RWPE1 (cell line): ENCODE measurements around the gene FNDC3A.
"Not testable (repeated sequence)": the region's sequence is repeated elsewhere in the genome, so short reads cannot be mapped to it uniquely, and the experiment has no call there.

ENCODE experiments used
- CTCF ChIA-PET: fragments of 350-600 bp; sonication (Branson Sonifier 250); formaldehyde crosslinking; extraction: SDS; loops from one replicate; lab custom pipeline; 2021; lab: Yijun Ruan, JAX
- POLR2A ChIA-PET: fragments of 400-600 bp; formaldehyde crosslinking; extraction: SDS; loops from one replicate; lab custom pipeline; 2020; ENCODE audit warnings: antibody characterized with exemption; ENCODE audit not compliant: low non-redundant PET; lab: Yijun Ruan, JAX
- DNase-seq: peaks from one replicate; pipeline ENCODE4 v3.0.0; 2012; ENCODE audit warnings: low spot score
- H3K27ac ChIP-seq: fragments of 450-650 bp; 2 replicates; pipeline ENCODE4 v1.5.1; 2017
- CTCF ChIP-seq: fragments of 450-650 bp; conservative IDR thresholded peaks from 2 replicates; pipeline ENCODE4 v1.5.1; 2017; ENCODE audit warnings: low read depth, mild to moderate bottlenecking

The FNDC3A gene

GRCh38 chr13:49140910-49141611, 165.3 kb downstream of the FNDC3A start:
- TF ChIP-seq CTCF: no peak
- ChIA-PET POLR2A (no interaction called here), CTCF (no interaction called here)
- no peak for DNase-seq
- no peak overlapping the region for H3K27ac ChIP-seq

- ChIA-PET POLR2A (no interaction called here), CTCF (interaction anchor here (0.6 kb wide), 1 partner anchor 215 kb away, joined by 3 read pairs; no protein-coding TSS in a partner anchor)
- TF ChIP-seq CTCF: no peak
- no peak overlapping the region for H3K27ac ChIP-seq
- DNase-seq: peak; percentile 5
These were observed 171.2 kb downstream of the FNDC3A start for GRCh38 chr13:49146950-49147355.

- CTCF ChIA-PET: interaction anchor here (1.0 kb wide), 1 partner anchor 10 kb away, joined by 4 read pairs; no protein-coding TSS in a partner anchor
- no peak for TF ChIP-seq CTCF
- no peak for DNase-seq
- POLR2A ChIA-PET: no interaction called here
- no peak overlapping the region for H3K27ac ChIP-seq
These were observed 172.7 kb downstream of the FNDC3A start for GRCh38 chr13:49148405-49148804.

- CTCF ChIA-PET: interaction anchor here (1.1 kb wide), 1 partner anchor 9 kb away, joined by 4 read pairs; no protein-coding TSS in a partner anchor
- DNase-seq, H3K27ac ChIP-seq, POLR2A ChIA-PET: not testable (repeated sequence)
These were observed 182.4 kb downstream of the FNDC3A start for GRCh38 chr13:49157955-49158584.

GRCh38 chr13:49163162-49163561, 187.4 kb downstream of the FNDC3A start:
- H3K27ac ChIP-seq, POLR2A ChIA-PET, CTCF ChIA-PET: not testable (repeated sequence)

GRCh38 chr13:49164712-49165111, 189.0 kb downstream of the FNDC3A start:
- DNase-seq: no peak
- no peak overlapping the region for H3K27ac ChIP-seq
- CTCF ChIA-PET: no interaction called here
- POLR2A ChIA-PET: no interaction called here
- no peak for TF ChIP-seq CTCF

More at GRCh38 chr13:49163162-49163561, 187.4 kb downstream of the FNDC3A start:
- DNase-seq: not testable (repeated sequence)

GRCh38 chr13:49165798-49166752, 190.4 kb downstream of the FNDC3A start:
- TF ChIP-seq CTCF: no peak
- DNase-seq: no peak
- ChIA-PET POLR2A (no interaction called here), CTCF (interaction anchor here (0.5 kb wide), 1 partner anchor 36 kb away, joined by 3 read pairs; no protein-coding TSS in a partner anchor)
- H3K27ac ChIP-seq: no peak overlapping the region
